Endometrial microvascular endothelial cells (primary cell): ENCODE results near the gene UBN1. TPM values are rescaled to one million over a fixed set of nuclear protein-coding genes. Genes with fewer than 3 reads are reported as not detected.

Experiments used
- in situ Hi-C: cut with HindIII; loops from 2 replicates; pipeline ENCODE4 v1.10.0; 2017; ENCODE audit warnings: low sequenced_read_pairs, low pct_unique_long_range_greater_than_20kb; ENCODE audit errors: inconsistent ontology term
- total RNA-seq: library from RNA; depleted of rRNA; stranded (reverse); fragments of >200 nt; gene quantifications from one replicate; pipeline ENCODE4 v1.2.3, GENCODE V29; 2015; ENCODE audit errors: inconsistent ontology term

The UBN1 gene
- 28.2 TPM for total RNA-seq

- in situ Hi-C loops: no loop called here
Measured at GRCh38 chr16:4846901-4847773, at the start of gene UBN1, which contains the start of gene GLYR1. TSS of gene UBN1 (plus strand) at chr16:4847481. CDS start at chr16:4852918, 5,437 bp downstream. TSS of gene GLYR1 (minus strand) at chr16:4847288. CDS start at chr16:4847265, 23 bp downstream.

GRCh38 chr16:4797805-4798252 lies 49.5 kb upstream of the UBN1 start:
- in situ Hi-C loops: no loop called here

- in situ Hi-C loops: no loop called here
Measured at GRCh38 chr16:4798456-4798855, 48.8 kb upstream of the UBN1 start.

- in situ Hi-C loops: no loop called here
Measured at GRCh38 chr16:4799171-4799855, 48.0 kb upstream of the UBN1 start.

GRCh38 chr16:4800290-4801041 lies 46.8 kb upstream of the UBN1 start:
- in situ Hi-C loops: no loop called here

- in situ Hi-C loops: no loop called here
Measured at GRCh38 chr16:4801051-4801961, 46.0 kb upstream of the UBN1 start.

GRCh38 chr16:4801962-4802658 lies 45.2 kb upstream of the UBN1 start, which contains the start of gene ROGDI:
TSS of gene ROGDI (minus strand) at chr16:4802633. CDS start at chr16:4802571, 62 bp downstream.
- in situ Hi-C loops: no loop called here

DNA sequence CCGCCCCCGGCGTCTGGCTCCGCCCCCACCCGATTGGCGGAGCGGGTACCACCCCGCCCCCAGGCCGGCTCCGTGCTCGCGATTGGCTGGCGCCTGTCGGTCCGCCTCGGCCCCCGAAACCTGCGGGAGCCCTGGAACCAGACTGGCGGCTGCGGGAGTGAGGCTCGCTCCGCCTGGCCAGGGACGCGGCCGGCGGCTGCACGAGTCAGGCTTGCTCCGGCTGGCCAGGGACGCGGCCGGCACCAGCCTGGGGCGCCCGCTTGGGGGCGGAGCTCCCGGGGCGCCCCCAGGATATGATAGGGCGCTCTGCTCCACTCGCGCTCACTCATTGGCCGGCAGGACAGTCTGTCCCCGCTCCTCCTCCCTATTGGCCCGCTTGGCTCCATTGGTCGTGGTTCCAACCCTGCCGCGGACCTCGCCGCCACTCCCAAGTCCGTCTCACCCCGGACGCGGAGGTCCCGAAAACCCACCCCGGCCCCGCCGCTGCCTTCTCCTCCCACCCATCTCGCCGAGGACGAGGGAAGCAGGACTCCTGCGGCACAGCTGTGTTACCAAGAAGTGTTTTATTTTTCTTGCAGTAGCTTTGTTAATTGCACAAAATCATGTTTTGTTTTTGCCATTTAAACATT lies 44.5 kb upstream of the UBN1 start:
- in situ Hi-C loops: no loop called here

- in situ Hi-C loops: no loop called here
Measured at GRCh38 chr16:4803401-4803844, 43.9 kb upstream of the UBN1 start.

DNA sequence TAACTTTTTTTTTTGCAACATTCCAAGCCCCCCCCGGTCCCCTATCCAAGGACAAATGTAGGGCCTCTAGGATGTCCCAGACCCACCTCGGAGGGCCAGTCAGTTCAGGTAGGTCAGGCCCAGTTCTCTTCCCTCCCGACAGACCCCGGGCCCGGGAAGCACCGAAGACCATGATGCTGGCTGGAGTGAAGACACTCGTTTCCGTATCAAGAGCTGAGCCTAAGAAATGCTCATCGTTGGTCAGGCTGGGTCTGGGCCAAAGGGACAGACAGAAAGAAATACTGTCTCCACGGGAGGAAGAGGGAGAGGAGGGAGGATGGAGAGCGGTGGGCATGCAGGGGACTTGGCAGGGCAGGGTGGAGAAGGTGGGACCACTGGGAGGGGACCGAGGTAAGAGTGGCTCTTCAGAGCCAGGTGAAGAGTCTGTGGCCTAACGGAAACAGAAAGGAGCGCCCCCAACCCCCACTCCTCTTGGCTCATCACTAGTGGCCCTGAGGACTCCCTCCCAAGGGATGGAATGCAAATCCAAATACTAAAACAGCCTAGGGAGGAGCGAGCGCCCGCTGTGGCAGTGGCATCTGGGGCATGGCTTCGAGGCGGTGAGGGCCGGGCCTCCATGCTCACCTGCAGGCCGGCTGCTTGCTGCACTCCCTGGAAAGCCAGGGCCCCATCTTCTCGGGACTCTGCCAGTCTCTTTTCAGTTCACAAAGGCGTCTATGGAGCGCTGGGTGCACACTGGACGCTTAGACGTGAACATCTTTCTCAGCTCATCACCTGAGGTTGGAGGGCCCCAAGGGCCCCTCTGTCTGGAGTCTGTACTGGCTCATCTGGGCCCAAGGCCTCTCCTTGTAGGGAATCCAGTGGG lies 43.2 kb upstream of the UBN1 start:
- in situ Hi-C loops: no loop called here

DNA sequence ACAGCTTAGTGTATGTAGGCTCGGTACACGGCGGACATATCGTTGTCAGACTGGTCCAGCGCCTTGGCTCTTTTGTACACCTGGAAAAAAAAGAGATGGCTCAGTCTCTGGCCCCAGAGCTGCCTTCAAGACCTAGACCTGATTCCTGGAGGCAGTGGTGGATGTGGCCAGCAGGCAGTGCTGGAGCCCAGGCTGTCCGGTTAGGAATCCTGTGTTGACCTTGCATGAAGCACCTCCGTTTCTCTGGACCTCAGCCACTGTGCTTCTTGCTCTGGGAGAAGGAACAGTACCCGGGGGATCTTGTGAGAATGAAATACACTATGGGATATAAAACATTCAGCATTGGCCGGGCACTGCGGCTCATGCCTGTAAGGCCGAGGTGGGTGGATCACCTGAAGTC lies 42.0 kb upstream of the UBN1 start:
- in situ Hi-C loops: no loop called here

GRCh38 chr16:4806280-4806679 lies 41.0 kb upstream of the UBN1 start:
- in situ Hi-C loops: no loop called here

- in situ Hi-C loops: no loop called here
Measured at GRCh38 chr16:4811242-4811641, 36.0 kb upstream of the UBN1 start.

- in situ Hi-C loops: no loop called here
Measured at GRCh38 chr16:4811773-4812172, 35.5 kb upstream of the UBN1 start.

DNA sequence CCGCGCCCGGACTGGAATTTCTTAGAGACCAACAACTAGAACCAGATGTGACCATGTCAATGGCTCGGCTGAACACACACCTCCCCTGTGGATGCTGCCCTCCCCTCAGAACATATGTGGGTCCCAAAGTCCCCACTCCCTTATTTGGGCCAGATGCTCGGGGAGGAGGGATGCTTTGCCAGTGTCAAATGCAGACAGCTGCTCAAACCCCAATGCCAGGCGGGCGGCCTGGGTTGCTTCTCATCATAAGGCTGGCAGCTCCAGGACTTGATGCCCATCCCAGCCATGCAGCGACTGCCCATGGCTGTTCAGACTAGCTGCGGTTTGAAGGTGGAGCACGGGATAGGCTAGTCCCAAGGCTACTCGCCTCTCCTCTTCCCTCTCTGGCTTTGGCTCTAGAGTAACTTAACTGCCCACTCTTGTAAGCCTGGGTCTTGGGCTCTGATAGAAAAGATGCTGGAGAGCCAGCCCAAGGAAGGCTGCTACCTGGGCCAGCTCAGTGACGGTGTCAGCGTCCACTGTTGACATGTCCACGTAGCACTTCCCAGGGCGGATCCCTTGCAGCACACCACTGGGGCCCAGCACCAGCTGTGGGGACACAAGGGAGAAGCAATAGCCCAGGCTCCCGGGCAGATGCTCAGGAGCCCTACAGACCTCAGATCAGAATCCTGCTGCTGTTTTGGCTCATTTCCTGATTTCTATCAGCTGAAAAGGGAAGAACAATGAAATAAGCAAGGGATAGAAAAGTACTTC lies 33.9 kb upstream of the UBN1 start:
- in situ Hi-C loops: no loop called here

- in situ Hi-C loops: no loop called here
Measured at GRCh38 chr16:4814046-4814445, 33.2 kb upstream of the UBN1 start.
